Peyer's patch (tissue), 4 donors: ENCODE results near the gene CDPF1.

Experiments
- CTCF ChIP-seq, 6 experiments: fragments of 450-650 bp in 4 of 6; fragments of 200-600 bp in 2 of 6; sonication (generic) in 1 of 6; IDR thresholded peaks; one replicate each; pipeline ENCODE4 v1.5.1; 2017 to 2019; ENCODE audit warnings: antibody characterized with exemption in 6 of 6, mild to moderate bottlenecking in 3 of 6, moderate library complexity in 1 of 6
- POLR2A ChIP-seq, 2 donors: fragments of 450-650 bp; IDR thresholded peaks; one replicate each; pipeline ENCODE4 v1.5.1; 2017; ENCODE audit warnings: antibody characterized with exemption in 2 of 2, mild to moderate bottlenecking in 2 of 2, moderate library complexity in 2 of 2

GRCh38 chr22:46251816-46252380, 1.8 kb upstream of the CDPF1 start:
- TF ChIP-seq CTCF (IDR thresholded peaks at IDR 0.05), result no peak
- TF ChIP-seq POLR2A (IDR thresholded peaks at IDR 0.05), result no peak
